ENCODE results near the gene AMY1A.
"Not testable (repeated sequence)": the region's sequence is repeated elsewhere in the genome, so short reads cannot be mapped to it uniquely, and the experiment has no call there.

The AMY1A gene

GRCh38 chr1:103655460-103655859 lies at the start of gene AMY1A:
Gene AMY1A (plus strand): TSS chr1:103655760. CDS start chr1:103656331, 571 bp downstream.
- not testable (repeated sequence) for DNase-seq

DNA sequence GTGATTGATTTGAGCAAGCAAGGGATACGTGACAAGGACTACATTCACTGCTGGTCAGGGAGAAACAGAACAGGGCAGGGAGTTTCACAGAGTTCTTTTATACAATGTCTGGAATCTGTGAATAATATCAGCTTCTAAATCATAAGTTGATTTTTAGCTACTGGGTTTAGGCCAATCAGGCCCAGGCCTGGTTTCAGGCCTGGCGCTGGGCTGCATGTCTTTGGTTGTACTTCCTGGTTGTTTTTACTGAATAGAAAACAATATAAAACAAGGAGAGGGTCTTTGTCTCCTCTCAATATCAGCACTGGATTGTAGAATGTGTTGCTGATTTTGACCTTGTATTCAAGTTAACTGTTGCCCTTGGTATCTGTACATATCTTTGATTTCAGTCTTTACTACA lies 39.2 kb upstream of the AMY1A start:
- DNase-seq = no peak

GRCh38 chr1:103616994-103617477 lies 38.5 kb upstream of the AMY1A start, which contains the start of gene AMY2A:
Gene AMY2A (plus strand): TSS chr1:103617427. CDS start chr1:103617441, 14 bp downstream.
- DNase-seq = not testable (repeated sequence)

GRCh38 chr1:103627436-103627835 lies 28.1 kb upstream of the AMY1A start:
- DNase-seq = not testable (repeated sequence)

- DNase-seq = not testable (repeated sequence)
These were observed 14.4 kb upstream of the AMY1A start for GRCh38 chr1:103641194-103641593.

DNA sequence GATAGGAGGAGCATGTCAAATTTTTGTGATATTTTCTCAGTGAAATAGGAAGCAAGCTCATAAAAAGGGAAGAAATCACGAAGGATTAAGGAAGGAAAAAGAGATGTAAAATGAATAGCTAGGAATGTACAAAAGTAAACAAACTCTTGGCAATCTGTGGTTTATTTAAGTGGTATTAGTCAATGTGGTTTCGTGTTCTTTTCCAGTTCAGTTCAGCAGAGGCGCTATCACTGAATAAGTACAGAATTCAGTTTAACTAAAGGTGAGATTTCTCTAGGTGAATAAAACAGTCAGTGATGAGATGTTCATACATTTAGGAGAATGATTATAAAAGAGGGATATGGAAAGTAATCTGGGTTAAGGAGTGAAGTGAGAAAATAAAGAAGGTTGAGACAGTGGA lies 11.7 kb upstream of the AMY1A start:
- DNase-seq = not testable (repeated sequence)

DNA sequence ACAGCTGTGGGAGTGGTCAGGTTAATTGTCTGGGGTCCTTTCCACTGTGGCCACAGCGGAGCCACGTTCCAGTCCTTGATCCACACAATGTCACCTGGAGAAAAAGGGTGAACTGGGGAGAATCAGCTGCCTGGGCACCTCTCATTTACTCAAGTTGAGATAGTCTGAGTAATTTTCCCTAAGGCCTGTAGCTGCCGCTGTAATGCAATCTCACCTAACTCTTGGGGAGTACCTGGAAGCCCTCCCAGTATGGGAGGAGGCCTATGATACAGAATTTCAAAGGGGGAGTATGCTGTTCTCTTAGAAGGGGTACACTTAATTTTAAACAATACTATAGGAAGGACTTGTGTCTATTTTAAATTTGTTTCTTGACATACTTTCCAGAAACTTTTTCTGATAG lies 5.3 kb upstream of the AMY1A start:
- DNase-seq = not testable (repeated sequence)

- DNase-seq = not testable (repeated sequence)
These were observed 4.7 kb upstream of the AMY1A start for GRCh38 chr1:103650889-103651288.

DNA sequence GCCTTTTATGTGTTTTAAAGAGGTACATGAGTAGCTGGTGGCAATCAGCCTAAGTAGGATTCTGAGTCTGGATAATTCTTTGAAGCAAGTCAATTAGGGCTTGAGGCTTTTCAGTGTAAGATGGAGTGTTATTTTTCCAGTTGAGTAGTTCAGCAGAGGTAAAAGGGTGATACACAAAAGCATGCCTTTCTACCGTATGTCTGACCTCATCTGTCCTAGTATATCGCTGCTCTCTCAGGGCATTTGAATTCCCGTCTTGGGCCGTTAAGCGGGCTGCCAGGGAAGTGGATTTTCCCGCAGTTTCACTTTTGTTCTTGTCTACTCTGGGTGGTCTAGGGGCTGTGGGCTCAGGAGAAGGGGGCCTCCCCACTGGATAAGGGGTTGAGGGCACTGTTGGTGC lies 1.4 kb upstream of the AMY1A start:
- DNase-seq = not testable (repeated sequence)

GRCh38 chr1:103676335-103676734 lies 20.8 kb downstream of the AMY1A start:
- DNase-seq = not testable (repeated sequence)

GRCh38 chr1:103696110-103696509 lies 40.5 kb downstream of the AMY1A start, which contains the start of gene AMY1B:
Gene AMY1B (minus strand): TSS chr1:103696210. CDS start chr1:103695639, 571 bp downstream.
- not testable (repeated sequence) for DNase-seq

DNA sequence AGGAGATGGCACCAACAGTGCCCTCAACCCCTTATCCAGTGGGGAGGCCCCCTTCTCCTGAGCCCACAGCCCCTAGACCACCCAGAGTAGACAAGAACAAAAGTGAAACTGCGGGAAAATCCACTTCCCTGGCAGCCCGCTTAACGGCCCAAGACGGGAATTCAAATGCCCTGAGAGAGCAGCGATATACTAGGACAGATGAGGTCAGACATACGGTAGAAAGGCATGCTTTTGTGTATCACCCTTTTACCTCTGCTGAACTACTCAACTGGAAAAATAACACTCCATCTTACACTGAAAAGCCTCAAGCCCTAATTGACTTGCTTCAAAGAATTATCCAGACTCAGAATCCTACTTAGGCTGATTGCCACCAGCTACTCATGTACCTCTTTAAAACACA lies 41.9 kb downstream of the AMY1A start:
- DNase-seq = not testable (repeated sequence)

- not testable (repeated sequence) for DNase-seq
These were observed 45.1 kb downstream of the AMY1A start for GRCh38 chr1:103700669-103701068.

- DNase-seq = not testable (repeated sequence)
These were observed 45.7 kb downstream of the AMY1A start for GRCh38 chr1:103701256-103701655.

DNA sequence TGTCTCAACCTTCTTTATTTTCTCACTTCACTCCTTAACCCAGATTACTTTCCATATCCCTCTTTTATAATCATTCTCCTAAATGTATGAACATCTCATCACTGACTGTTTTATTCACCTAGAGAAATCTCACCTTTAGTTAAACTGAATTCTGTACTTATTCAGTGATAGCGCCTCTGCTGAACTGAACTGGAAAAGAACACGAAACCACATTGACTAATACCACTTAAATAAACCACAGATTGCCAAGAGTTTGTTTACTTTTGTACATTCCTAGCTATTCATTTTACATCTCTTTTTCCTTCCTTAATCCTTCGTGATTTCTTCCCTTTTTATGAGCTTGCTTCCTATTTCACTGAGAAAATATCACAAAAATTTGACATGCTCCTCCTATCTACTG lies 52.1 kb downstream of the AMY1A start:
- DNase-seq = not testable (repeated sequence)

- DNase-seq = not testable (repeated sequence)
These were observed 54.8 kb downstream of the AMY1A start for GRCh38 chr1:103710381-103710780.
